ENCODE measurements around the gene OR4C45. TPM values are rescaled to one million over a fixed set of nuclear protein-coding genes. Genes with fewer than 3 reads are reported as not detected.
"Not testable (repeated sequence)": the region's sequence is repeated elsewhere in the genome, so short reads cannot be mapped to it uniquely, and the experiment has no call there.

OR4C45 gene
- not detected for total RNA-seq

DNA sequence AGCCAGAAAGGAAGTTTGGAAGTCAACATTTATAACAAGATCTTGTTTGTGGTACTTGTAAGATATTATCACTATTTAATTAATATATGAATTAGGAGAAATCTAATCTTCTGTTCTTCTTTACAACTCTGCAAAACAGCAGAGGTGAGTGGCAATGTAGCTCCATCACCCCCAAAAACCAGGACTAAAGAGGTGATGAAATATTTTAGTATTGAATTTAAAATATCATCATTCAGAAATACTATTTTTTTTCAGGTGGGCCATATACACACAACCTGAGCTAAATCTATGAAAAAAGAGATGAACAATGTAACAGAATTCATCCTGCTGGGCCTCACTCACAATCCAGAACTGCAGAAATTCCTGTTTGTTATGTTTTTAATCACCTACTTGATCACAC, at the start of gene OR4C45:
Gene OR4C45 (plus strand): TSS at position 301 of the 400 bp plus-strand sequence.
- ATAC-seq, result no peak
- DNase-seq (ENCODE audit: low spot score), result no peak

DNA sequence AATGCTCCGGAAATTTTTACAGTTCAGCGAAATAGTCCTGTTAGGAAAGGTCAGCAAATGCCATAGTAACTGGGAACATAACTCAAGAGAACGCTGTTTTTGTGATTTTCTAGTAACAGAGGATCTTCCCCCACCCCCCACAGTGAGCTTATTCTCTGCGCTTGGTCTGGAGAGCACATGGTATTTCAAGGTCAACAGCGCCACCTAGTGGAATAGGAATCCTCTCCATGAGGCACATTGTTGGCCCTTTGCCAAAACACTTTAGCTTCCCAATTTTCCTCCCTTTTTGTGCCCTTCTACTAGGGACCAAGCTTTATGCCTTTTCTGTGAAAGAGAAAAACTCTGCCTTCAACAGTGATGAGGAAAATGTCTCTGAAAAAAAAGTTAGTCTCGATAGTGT, 37.1 kb upstream of the OR4C45 start:
- ATAC-seq, result peak; percentile 70

DNA sequence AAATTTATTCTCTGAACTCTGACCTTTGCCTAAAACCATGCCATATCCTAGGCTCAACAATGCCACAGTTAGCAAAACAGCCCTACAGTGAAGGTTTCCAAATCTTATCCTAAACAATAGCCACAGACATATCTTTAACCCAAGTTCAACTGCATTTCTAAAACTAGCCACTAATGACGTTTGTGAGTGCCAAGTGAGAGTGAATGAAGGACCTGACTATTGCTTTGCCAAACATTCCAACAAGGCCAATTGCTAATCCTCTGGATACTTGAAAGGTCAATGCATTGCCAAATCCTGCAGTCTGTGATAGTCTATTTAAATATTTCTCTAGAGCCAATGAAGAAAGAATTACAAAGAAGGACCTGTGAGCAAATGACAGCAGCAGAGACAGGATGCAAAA, 2.5 kb upstream of the OR4C45 start:
- DNase-seq (ENCODE audit: low spot score), result no peak
- no peak for ATAC-seq

More for the DNA sequence above, 37.1 kb upstream of the OR4C45 start:
- peak; percentile 51 for DNase-seq (ENCODE audit: low spot score)

DNA sequence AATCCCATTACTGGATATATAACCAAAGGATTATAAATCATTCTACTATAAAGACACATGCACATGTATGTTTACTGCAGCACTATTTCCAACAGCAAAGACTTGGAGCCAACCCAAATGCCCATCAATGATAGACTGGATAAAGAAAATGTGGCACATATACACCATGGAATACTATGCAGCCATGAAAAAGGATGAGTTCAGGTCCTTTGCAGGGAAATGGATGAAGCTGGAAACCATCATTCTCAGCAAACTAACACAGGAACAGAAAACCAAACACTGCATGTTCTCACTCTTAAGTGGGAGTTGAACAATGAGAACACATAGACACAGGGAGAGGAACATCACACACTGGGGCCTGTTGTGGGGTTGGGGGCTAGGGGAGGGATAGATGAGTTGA, 3.6 kb downstream of the OR4C45 start:
- DNase-seq (ENCODE audit: low spot score); ATAC-seq: not testable (repeated sequence)

DNA sequence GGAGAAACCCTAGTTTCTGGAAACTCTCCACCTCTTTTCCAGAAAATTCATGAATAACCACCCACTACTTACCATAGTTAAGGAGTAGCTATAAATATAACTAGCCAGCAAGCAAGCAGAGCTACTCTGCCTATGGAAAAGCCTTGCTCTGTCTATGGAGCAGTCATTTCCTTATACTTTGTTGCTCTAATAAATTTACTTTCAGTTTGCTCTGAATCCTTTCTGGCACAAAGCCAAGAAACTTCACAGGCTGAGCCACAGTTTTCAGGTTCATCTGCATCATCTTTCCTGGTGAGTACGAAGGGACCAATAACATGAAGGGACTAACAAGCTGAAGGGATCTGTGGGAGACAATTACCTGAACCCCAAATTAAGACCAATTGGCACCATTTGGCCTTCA, 4.6 kb downstream of the OR4C45 start:
- peak; percentile 23 for ATAC-seq
- DNase-seq (ENCODE audit: low spot score), result no peak

DNA sequence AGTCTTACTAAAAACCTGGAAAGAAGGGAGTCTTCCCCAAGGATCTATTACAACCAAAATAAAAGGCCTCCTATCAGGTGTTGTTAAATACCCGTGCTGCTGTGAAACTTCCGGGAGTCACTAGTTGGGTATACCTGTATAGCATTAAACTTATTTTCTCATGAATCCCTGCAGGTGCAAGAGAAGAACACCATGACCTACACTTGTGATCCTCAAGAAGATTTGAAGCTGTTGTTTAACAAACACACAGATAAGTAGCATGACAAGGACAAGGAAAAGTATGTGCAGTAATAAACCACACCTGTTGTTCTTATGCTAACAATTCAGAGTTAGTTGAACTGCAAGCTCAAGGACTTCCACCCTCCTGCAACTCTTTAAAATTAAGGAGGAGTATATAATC, 12.0 kb downstream of the OR4C45 start:
- ATAC-seq (no peak), DNase-seq (ENCODE audit: low spot score) (no peak)

DNA sequence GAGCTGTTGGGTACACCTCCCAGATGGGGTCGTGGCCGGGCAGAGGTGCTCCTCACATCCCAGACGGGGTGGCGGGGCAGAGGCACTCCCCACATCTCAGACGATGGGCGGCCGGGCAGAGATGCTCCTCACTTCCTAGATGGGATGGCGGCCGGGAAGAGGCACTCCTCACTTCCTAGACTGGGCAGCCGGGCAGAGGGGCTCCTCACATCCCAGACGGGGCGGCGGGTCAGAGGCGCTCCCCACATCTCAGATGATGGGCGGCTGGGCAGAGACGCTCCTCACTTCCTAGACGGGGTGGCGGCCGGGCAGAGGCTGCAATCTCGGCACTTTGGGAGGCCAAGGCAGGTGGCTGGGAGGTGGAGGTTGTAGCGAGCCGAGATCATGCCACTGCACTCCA, 30.4 kb downstream of the OR4C45 start:
- not testable (repeated sequence) for DNase-seq (ENCODE audit: low spot score); ATAC-seq

DNA sequence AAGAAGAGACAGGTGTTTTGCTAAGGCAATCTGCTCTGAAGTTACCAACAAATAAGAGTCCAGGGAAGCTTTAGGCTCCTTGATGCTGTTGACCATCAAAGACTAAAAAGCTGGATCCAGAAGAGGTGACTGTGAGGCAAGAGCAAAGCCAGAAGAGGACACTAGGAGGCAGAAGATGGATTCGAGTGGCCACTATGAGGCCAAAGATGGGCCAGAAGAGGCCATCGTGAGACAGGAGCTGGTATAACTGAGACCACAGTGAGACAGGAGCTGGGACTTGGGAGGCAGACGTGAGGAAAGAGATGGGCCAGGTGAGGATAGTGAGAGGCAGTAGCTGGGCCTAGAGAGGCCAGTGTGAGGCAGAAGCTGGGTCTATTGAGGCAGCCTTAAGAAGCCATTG, 37.7 kb downstream of the OR4C45 start:
- DNase-seq (ENCODE audit: low spot score), result no peak
- no peak for ATAC-seq

DNA sequence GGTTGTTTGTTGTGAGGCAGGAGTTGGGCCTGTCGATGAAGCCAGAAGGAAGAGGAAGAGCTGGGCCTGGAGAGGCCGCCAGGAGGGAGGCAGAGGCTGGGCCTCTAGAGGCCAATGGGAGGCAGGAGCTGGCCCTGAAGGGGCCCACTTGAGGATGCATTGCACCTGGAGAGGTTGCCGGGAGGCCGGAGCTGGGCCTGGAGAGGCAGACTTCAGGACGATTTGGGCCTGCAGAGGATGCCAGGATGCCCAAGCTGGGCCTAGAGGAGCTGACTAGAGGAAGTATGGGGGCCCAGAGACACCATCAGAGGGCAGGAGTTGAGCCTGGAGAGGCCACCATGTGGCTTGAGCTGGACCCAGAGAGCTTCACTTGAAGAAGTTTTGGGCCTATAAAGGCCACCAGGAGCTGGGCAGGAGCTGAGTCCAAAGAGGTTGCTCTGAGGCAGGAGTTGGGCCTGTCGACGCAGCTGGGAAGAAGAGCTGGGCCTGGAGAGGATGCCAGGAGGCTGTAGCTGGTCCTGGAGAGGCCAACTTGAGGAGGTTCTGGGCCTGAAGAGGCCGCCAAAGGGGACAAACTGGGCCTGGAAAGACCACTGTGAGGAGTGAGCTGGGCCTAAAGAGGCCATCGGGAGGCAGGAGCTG, 39.0 kb downstream of the OR4C45 start:
- DNase-seq (ENCODE audit: low spot score) (no peak), ATAC-seq (no peak)

DNA sequence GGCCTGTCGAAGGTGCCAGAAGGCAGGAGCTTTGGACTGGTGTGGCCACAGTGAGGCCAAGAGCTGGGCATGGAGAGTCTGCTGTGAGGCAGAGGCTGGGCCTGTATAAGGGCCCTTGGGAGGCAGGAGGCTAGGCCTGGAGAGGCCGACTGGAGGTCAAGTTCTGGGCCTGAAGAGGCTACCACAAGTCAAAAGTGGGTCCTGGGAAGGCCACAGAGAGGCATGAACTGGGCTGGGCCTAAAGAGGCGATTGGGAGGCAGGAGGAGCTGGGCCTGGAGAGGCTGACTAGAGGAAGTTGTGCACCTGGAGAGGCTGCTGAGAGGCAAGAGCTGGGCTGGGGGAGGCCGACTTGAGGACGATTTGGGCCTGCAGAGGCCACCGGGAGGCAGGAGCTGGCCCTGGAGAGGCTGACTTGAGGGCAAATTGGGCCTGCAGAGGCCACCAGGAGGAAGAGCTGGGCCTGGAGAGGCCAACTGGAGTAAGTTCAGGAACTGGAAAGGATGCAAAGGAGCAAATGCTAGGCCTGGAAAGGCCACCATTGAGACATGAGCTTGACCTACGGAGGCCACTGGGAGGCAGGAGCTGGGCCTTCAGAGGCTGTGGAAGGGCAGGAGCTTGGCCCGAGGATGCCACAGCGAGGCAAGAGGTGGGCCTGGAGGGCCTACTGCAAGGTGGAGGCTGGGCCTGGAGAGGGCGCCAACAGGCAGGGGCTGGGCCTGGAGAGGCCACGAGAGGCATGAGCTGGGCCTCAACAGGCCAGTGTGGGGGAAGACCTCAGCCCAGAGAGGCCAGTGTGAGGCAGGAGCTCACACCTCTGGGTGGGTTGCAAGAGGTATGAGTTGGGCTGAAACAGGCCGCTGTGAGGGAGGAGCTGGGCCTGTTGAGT, 39.8 kb downstream of the OR4C45 start:
- ATAC-seq (no peak), DNase-seq (ENCODE audit: low spot score) (no peak)

DNA sequence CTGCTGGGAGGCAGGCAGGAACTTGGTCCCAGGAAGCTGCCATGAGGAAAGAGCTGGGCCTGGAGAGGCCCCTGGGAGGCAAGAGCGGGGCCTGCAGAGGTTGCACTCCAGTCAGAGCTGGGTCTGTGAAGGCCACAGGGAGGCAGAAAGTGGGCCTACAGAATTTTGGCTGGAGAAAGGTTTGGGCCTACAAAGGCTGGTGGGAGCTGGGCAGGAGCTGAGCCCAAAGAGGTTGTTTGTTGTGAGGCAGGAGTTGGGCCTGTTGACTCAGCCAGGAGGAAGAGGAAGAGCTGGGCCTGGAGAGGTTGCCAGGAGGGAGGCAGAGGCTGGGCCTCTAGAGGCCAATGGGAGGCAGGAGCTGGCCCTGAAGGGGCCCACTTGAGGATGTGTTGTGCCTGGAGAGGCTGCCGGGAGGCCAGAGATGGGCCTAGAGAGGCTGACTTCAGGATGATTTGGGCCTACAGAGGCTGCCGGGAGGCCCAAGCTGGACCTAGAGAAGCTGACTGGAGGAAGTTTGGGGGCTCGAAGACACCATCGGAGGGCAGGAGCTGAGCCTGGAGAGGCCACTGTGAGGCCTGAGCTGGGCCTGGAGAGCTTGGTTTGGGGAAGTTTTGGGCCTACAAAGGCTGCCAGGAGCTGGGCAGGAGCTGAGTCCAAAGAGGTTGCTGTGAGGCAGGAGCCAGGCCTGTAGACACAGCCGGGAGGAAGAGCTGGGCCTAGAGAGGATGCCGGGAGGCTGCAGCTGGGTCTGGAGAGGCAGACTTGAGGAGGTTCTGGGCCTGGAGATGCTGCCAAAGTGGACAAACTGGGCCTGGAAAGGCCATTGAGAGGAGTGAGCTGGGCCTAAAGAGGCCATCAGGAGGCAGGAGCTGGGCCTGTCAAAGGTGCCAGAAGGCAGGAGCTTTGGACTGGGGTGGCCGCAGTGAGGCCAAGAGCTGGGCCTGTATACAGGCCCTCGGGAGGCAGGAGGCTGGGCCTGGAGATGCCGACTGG, 40.7 kb downstream of the OR4C45 start:
- DNase-seq (ENCODE audit: low spot score), result no peak
- ATAC-seq, result no peak

DNA sequence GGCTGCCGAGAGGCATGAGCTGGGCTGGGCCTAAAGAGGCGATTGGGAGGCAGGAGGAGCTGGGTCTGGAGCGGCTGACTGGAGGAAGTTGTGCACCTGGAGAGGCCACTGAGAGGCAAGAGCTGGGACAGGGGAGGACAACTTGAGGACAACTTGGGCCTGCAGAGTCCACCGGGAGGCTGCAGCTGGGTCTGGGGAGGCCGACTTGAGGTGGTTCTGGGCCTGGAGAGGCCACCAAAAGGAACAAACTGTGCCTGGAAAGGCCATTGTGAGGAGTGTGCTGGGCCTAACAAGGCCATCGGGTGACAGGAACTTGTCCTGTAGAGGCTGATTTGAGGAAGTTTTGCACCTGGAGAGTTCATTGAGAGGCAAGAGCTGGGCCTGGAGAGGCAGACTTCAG, 41.5 kb downstream of the OR4C45 start:
- ATAC-seq (no peak), DNase-seq (ENCODE audit: low spot score) (no peak)

DNA sequence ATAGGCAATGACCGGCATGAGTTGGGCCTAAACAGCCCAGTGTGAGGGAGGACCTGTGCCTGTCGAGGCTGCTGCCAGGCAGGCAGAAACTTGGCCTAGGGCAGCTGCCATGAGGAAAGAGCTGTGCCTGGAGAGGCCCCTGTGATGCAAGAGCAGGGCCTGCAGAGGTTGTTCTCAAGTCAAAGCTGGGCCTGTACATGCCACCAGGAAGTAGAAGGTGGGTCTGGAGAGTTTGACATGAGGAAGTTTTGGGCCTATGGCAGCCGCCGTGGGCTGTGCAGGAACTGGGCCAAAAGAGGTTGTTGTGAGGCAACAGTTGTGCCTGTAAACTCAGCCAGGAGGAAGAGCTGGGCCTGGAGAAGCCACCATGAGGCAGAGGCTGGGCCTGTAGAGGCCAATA, 43.2 kb downstream of the OR4C45 start:
- no peak for ATAC-seq
- DNase-seq (ENCODE audit: low spot score), result no peak

DNA sequence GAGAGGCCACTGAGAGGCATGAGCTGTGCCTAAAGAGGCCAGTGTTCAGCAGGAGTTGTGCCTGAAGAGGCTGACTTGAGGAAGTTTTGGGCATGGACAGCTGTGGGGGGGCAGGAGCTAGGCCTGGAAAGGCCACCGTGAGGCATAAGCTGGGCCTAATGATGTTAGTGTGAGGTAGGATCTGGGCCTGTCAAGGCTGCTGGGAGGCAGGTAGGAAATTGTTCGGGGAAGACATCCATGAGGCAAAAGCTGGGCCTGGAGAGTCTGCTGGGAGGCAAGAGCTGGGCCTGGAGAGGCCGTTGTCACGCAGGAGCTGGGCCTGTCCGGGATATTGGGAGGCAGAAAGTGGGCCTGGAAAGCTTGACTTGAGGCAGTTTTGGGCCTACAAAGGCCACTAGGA, 44.9 kb downstream of the OR4C45 start:
- DNase-seq (ENCODE audit: low spot score), result no peak
- no peak for ATAC-seq

DNA sequence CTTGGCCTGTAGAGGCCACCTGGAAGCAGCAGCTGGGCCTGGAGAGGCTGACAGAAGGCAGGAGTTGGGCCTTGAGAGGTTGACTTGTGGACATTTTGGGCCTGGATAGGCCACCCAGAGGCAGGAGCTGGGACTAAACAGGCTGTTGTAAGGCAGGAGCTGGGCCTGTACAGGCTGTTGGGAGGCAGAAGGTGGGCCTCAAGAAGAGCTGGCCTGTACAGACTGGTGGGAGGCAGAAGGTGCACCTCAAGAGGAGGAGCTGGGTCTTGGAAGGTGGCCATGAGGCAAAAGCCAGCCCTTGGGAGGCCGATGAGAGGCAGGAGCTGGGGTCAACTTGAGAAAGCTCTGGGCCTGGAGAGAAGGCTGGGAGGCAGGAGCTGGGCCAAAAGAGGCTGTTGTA, 45.3 kb downstream of the OR4C45 start:
- ATAC-seq (no peak), DNase-seq (ENCODE audit: low spot score) (no peak)

DNA sequence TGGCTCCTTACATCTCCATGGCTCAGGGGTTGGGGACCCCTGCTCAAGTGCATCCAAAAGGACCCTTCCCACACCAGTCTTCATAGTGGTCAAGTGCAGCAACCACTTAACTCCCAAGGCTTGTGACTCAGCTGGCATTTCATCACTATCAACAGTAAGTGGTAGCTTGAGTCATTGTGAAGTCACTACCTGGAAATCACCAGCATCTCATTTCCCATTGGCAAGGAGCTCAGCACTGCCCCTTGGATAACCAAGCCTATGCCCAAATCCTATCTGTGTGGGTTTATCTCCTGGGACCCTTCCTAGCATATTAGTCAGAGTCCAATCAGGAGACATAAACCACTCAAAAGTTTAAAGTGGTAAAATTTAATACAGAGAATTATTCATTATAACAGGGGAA, 46.3 kb downstream of the OR4C45 start:
- not testable (repeated sequence) for DNase-seq (ENCODE audit: low spot score); ATAC-seq

DNA sequence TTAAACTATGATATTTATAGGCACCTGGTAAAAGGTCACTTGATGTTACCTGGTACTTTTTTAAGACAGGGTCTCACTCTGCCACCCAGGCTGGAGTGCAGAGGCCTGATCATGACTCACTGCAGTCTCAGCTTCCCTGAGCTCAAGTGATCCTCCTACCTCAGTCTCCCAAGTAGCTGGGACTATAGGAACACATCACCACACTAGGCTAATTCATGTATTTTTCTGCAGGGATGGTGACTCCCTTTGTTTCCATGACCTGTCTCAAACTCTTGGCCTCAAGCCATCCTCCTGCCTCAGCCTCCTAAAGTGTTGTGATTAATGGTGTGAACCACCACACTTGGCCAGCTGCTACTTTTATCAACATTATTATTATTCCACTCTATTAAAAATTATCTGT, 47.6 kb downstream of the OR4C45 start:
- no peak for ATAC-seq

More for the DNA sequence above, 47.6 kb downstream of the OR4C45 start:
- DNase-seq (ENCODE audit: low spot score), result no peak
